Activated CD4-positive, alpha-beta T cell treated with anti-CD3 and anti-CD28 coated beads, Interleukin-2, amount 50 U/mL, for 4 hours (primary cell): ENCODE results near the gene CPEB3.
"Not testable (repeated sequence)": the region's sequence is repeated elsewhere in the genome, so short reads cannot be mapped to it uniquely, and the experiment has no call there.

ENCODE experiments used
- DNase-seq, 2 experiments: peaks; one replicate each; pipeline ENCODE4 v3.0.0-alpha.2; 2020

Gene CPEB3

DNA sequence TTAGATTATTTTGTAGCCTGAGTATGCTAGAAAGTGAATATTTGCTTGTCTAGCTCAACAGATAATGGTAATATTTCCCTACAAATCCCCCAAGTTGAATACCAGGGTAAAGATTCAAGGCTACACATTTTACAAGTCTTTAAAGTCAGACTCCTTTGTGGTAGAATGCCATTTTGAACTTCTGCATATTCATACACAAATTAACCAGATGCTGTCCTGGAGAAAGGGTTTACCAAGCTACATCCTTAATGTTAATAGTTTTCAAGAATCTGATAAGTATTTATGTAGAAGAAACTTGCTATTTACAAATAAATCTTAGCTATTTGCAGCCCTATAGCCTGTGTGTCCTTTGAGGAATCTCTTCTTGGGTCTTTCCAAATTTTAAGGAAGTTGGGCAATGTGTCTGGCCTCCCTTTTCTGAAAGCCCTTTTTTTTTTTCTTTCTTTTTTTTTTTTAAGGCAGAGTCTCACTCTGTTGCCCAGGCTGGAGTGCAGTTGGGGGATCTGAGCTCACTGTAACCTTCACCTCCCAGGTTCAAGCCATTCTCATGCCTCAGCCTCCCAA, 82.6 kb downstream of the CPEB3 start:
- no peak for DNase-seq

DNA sequence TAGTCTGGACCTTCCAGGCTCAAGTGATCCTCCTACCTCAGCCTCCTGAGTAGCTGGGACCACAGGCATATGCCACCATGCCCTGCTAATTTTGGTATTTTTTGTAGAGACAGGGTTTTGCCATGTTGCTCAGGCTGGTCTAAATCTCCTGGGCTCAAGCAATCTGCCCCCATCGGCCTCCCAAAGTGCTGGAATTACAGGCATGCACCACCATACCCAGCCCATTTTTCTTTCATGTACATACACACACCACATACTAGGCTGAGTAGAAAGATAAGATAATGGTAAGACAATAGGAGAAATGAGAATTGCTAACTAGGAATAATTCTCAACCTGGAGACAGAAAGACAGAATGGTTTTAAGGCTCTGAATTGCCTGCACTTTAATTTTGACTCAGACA, 83.8 kb downstream of the CPEB3 start:
- DNase-seq, result no peak

DNA sequence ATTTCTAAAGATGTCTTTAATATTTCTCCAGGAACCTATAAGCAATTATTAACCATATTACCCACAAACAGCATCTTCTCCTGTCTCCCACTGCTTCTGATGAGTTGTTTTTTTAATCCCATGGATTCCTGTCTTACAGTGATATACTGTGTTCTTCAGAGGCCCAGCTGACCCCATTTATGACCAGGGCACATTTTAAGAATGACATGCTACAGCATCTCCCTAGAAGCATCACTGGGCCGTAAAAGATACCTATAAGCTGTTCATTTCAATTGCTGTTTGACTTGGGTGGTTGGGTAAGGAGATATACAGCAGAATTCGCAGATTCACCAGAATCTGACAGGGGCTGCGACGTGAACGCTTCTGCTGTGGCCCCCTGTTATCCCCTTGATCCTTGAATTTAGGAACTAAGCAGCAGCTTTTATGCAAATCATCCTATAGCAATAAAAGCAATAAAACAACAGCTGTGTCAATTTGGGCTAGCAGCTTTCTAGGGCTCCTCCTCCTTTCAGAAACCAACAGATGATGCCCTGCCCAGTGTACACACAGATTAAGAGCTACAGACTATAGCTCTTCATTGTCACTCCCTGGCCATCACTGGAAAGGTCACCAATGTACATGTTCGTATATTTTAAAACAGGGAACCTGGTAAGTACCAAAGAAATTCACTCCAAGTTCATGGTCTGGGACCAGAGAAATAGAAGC, 86.8 kb downstream of the CPEB3 start:
- DNase-seq, result no peak

DNA sequence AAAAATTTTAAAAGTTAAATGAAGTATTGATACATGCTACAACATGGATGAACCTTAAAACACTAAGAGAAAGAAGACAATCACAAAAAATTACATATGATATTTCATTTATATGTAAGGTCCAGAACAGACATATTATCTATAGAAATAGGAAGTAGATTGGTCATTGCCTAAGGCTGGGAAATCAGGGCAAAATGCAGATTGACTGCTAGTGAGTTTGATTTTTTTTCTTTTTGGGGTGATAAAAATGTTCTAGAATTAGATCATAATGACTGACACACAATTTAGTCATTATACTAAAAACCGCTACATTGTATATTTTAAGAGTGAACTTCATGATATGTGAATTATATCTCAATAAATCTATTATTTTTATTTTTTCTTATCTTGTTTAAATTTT, 88.3 kb downstream of the CPEB3 start:
- DNase-seq, result no peak

DNA sequence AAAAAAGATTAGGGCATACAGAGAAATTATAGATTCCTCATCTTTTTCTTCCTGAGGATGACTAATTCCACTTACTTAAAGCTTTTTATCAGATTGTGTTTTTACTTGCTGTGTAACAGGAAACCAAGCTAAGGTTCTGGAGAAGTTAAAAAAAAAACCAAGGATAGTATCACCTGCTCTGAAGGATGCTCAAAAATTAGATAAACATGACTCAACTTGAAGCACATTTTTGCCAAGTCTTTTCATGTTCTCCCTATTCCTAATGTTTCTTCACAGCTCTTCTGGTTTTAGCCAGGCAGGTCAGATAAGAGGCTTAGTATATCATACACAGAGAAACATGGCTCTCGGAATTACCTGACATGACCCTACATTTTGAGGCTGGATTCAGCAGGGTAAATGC, 90.3 kb downstream of the CPEB3 start:
- no peak for DNase-seq

DNA sequence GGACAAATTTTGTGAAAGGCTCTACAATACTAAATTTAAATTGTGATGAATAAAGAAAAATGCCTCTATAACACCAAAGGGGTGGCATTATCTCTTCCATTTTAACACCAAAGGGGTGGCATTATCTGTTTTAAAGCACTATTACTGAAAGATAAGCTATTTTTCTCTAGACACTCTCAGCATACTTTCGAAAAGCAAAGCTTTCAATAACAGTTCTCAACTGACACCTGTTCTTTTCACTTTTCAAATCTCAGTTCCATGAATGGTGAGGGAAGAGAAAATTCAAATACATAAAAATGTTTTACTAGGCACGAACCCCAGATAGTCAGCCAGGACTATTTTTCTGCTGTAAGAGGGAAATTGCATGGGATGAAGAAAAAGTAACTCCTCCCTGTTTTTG, 103.8 kb downstream of the CPEB3 start:
- DNase-seq, result no peak

DNA sequence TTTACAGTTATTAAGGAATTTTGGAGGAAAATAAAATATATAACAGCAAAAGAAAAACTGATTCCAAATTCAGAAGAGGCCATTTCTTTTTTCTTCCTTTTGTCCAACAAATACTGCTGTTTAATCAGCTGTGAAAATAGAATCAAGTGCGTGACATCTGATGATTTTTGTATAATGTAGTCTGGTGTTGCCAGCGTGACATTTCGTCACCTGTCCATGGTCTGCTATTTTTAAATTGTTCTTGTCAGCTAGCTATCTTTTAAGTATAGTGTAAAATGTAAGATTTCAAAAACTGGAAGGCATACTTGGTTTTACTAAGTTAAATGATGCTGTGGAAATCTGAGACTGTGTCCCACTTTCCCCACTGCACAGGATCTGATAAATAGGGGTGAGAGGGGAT, 105.9 kb downstream of the CPEB3 start:
- DNase-seq, result no peak

DNA sequence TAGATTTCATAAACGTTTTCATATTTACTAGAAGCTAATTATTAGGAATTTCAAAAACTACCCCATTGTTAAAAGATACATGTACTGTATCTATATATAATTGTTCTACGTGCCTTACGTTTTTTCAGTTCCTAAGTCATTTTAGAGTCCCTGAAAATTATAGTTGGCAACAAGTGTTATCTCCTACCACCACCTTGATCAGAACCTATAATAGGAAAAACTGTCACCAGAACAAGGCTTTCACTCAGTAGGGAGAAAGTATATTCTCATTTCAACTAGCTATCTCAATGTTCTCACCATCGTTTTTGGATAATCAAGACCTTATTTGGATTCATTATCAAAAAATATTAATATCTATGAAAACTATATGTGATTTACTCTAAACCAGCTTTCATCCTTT, 107.7 kb downstream of the CPEB3 start:
- DNase-seq, result no peak

DNA sequence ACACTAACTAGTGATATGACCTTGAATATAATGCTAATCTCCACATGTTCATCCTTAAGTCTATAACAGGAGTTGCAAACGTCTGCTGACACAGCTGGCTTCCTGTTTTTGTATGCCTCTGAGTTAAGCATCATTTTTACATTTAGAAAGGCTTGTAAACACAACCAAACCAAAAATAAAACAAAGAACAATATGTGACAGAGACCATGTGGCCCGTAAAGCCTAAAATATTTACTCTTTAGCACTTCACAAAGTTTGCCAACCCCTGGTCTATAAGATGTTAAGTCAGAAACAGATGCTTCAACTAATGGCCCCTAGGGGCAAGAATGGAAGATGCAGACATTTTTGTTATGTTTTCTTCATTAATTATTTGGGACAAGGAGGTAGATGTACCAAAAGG, 109.3 kb downstream of the CPEB3 start:
- no peak for DNase-seq

DNA sequence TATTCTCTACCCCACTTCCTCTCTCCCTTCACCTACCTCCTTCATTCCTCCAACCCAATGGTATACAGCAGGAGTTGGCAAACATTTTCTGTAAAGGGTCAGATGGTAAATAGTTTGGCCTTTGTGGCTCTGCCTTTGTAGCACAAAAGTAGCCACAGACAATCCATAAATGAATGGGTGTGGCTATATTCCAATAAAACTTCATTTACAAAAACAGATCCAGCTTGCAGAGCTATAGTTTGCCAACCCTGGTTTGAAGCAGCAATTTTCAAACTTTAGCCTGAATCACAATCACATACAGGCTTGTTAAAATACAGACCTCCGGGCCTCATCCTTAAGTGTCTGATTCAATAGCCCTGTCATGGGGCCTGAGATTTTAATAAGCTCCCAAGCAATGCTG, 110.5 kb downstream of the CPEB3 start:
- DNase-seq, result no peak

DNA sequence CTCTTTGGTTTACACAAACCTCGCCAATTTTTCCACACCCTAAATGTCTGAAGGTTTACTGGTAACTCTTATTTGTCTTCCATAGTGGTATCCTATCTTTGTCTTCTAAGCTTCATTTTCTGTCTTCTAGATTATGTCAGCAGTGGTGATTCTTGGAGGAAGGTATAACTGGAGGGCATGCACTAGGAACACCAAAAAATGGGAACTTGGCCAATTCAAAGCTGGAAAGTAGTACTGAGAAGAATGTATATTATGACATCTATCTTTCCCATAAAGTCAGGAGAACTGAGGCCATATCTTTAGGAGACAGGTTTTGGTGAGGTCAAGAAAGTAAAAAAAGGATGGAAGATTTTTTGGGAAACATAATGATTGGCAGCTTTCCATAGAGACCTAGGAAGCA, 113.3 kb downstream of the CPEB3 start:
- no peak for DNase-seq

DNA sequence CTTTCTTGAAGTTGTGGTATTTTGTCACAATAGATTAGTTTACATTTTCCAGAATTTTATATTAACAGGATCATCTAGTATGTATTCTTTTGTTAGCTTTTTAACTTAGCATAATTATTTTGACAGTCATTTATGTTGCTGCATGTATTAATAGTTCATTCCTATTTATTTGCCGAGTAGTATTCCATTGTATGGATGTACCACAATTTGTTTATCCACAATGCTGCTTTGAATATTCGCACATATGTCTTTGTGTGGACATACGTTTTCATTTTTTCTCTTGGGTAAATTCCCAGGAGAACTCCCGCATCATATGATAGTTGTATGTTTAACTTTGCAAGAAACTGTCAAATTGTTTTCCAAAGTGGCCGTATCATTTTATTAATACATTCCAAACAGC, 115.7 kb downstream of the CPEB3 start:
- DNase-seq, result no peak

DNA sequence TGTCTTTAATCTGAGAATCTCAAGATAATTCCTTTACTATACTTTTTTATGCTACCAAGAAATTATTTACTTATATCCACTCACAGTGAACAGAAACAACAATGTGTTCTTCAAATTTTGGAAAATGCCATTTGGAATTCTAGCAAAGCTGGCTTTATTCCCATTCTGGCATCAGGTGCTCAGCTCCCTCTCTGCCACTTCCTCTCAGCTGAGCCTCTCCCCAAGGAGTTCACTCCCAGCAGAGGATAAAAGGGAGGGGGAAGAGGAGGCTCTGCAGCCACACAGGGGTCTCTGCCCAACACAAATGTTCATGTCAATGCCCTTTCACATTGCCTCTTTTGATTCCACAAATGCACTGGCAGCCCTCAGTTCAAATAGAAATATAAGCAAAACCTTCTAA, 116.9 kb downstream of the CPEB3 start:
- no peak for DNase-seq

DNA sequence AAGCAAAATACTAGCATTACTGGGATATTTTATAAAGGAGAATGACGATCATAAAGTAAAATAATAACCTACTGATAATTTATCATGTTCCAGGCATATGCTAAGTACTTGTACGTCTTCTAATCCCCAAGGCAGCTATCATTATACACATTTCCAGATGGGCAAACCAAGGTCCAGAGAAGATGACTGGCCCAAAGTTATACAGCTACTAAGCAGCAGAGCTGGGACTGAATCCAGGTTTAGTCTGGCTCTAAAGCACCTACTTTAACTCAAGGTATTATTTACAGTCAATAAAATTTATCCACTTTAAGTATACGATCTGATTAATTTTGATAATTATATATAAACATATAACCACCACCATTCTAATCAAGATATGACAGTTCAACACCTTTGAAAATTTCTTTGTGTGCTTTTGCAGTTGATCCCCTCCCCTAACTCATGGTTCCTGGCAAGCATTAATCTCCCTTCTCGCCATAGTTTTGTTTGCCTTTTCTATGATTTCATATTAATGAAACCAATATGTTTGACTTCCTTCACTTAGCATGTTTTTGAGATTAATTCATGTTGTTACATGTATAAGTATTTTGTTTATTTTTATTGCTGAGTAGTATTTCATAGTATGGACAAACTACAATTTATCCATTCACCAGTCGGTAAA, 126.7 kb downstream of the CPEB3 start:
- no peak for DNase-seq

DNA sequence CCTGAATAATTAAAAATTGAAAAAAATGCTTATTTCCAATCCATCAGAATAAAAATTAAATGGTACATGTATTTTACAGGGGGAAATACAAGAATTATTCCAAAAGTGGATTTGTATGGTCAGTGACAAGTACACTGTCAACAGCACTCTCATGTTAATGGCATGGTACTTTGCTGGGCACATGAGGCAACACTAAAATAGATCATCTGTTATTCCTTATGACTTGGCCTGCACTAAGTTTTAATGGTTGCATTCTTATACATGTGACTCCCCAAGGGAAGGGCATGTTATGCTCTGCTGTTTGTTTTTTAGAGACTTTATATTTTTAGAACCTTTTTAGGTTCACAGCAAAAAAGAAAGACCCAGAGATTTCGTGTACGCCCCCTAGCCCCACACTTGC, 128.3 kb downstream of the CPEB3 start:
- no peak for DNase-seq

DNA sequence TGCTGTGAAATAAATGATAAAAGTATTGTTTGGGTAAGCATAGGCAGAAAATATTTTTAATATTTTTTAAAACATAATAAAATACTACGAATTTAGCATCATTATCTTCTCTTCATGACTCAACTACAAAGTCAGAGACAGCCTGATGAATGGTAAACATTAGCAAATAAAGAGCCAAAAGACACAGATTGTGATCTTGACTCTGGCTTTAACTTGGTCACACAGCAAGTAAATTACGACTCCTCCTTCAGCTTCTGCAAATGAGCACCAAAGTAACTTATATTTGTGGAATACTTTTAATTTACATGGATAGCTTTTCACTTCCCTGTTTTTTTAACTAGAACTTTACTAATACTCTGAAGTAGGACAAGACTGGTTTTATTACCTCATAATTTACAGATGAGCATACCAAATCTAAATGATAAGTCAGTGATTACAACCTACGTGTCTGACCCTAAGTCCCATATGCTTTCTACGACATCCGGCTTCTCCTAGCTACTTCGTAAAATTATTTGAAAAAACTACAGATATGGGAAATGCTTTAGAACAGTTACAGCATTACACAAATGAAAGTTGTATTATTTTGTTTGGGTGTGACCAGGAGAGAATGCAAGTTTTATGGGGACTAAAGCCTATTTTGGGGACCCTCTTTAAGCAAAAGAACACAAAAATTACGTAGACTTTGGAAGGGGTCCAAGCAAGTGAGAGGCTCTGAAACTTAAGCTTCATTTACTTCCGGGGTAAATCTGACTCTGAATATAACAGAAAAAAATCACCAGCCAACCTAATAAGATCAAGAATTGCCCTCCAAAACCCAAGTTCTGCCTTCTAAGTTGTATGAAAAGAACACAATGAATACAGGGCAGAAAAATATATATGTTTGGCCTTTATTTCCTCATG, 133.8 kb downstream of the CPEB3 start:
- no peak for DNase-seq

DNA sequence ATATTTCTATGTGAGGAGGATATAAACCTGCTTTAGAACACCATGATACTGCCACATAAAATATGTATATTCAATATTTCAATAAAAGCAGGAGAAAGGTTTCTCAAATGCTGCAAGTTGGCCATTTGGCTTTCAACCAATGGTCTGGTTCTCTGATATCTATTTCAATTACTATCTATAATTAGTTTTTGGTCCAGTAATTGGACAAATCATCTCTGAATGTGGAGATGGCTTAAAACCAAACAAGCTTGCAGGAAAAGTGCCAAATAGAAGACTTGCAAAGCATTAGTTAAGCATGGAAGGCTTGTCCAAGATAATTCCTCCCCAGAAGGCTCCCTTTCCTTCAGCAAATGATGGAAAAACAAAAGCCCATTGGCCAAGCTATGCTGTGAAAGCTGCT, 140.1 kb downstream of the CPEB3 start:
- DNase-seq, result no peak

DNA sequence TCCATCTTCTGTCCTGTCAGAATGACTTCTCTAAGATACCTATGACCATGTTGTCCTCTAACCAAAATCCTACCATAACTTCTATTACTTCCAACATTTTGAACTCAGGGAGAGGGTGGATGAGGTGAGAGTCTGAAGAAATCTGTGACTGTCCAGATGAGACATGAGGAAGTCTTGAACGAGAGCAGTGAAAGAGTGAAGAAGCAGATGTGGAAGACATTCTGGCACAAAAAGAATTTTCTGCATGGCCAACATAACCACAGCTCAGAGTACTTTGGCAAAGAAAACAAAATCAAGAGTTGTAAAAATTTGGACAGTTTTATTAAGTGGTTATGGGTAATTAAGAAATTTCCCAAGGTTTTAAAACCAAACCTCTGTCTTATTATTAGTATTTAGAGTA, 141.6 kb downstream of the CPEB3 start:
- no peak for DNase-seq

DNA sequence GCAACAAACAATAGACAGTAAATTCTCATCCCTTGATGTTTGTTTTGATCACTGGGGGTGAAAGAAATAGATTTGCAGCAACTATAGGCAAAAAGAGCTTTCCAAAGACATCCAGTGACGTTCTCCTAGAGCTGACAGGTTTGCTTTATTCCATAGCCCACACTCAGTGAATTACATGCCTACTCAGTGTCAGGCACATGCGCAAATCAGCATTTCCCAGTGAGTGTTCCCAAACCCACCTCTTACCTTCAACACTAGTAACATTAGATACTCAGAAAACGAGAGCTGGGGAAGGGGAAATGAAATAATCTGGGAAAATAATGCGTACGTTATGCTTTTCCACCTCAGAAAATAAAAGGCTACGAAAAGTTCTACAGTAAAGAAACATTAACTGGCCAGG, 144.1 kb downstream of the CPEB3 start:
- no peak for DNase-seq

DNA sequence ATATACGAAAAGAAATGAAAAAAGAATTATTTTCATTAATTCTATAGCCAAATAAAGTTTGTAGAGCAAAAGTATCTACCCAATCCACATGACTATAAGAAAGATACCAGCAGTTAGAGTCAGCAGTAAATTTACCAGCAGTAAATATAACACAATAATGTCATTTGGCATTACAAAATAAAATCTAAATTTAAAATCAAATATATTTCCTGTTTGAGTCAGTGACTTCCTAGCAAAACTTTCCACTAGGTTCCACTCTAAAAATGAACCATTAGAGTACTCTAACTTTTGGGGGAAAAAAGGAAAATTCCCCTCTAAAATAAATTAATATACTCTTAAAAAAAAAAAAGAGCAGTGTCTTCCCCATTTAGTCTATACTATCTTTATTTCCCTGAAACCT, 144.8 kb downstream of the CPEB3 start:
- DNase-seq, result no peak

DNA sequence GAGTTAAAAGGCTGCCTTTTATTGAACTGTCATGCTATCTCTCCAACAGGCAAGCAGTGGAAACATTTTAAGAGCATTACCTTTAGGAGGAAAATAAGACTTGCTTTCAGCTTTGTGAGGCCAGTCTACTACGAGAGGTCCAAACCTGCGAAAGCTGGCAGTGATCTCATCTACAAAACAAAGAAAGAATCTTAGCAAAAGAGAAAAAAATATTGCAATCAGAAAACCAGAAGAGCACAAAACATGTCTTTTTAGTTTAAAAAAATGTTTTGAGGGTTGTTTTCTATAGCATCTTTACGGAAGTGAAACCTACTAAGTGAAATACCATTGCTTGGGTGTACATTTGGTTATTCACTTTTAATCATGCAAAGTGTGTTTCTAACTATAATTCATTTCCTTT, 147.9 kb downstream of the CPEB3 start:
- no peak for DNase-seq

DNA sequence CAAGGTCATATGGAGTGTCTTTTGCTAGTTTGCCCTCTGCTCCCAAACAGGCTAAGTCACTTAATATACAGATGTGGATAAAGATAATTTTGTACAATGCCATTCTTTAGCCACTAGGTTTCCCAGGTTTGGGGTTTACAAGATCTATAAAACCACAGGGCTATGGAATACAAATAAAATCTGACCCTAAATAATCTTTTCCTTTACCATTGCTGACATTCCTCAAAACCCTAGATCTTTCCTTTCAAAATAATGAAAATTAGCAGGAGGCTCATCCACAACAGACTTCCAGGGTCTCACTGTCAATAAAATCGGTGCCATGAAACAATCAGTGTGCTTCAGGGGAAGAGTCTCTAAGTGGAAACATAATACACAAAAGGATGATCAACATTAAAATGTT, 148.4 kb downstream of the CPEB3 start:
- no peak for DNase-seq

DNA sequence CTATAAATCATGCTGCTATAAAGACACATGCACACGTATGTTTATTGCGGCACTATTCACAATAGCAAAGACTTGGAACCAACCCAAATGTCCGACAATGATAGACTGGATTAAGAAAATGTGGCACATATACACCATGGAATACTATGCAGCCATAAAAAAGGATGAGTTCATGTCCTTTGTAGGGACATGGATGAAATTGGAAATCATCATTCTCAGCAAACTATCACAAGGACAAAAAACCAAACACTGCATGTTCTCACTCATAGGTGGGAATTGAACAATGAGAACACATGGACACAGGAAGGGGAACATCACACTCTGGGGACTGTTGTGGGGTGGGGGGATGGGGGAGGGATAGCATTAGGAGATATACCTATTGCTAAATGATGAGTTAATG, 149.7 kb downstream of the CPEB3 start:
- not testable (repeated sequence) for DNase-seq

DNA sequence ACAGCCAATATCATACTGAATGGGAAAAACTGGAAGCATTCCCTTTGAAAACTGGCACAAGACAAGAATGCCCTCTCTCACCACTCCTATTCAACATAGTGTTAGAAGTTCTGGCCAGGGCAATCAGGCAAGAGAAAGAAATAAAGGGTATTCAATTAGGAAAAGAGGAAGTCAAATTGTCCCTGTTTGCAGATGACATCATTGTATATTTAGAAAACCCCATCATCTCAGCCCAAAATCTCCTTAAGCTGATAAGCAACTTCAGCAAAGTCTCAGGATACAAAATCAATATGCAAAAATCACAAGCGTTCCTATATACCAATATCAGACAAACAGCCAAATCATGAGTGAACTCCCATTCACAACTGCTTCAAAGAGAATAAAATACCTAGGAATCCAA, 156.8 kb downstream of the CPEB3 start:
- DNase-seq, result not testable (repeated sequence)
